Chondrocyte (in vitro differentiated cells): ENCODE results near the gene GSTO1. TPM values are rescaled to one million over a fixed set of nuclear protein-coding genes. Genes with fewer than 3 reads are reported as not detected.

Experiments
- DNase-seq: peaks from one replicate; pipeline ENCODE4 v3.0.0; 2021; ENCODE audit warnings: mixed read lengths, low spot score
- H3K27ac Mint-ChIP-seq: one replicate; pipeline ENCODE4 v1.8.0; 2021; ENCODE audit warnings: mild to moderate bottlenecking, moderate library complexity, mixed read lengths; ENCODE audit not compliant: unreplicated experiment
- H3K27me3 Mint-ChIP-seq: 2 replicates; pipeline ENCODE4 v1.8.0; 2021; ENCODE audit warnings: low read depth, mixed read lengths
- H3K36me3 Mint-ChIP-seq: 2 replicates; pipeline ENCODE4 v1.8.0; 2021; ENCODE audit warnings: low read depth, mixed read lengths
- H3K4me1 Mint-ChIP-seq: 2 replicates; pipeline ENCODE4 v1.8.0; 2021; ENCODE audit warnings: low read depth, mild to moderate bottlenecking, mixed read lengths
- H3K4me3 Mint-ChIP-seq: one replicate; pipeline ENCODE4 v1.8.0; 2021; ENCODE audit warnings: mild to moderate bottlenecking, moderate library complexity, mixed read lengths; ENCODE audit not compliant: unreplicated experiment
- H3K9me3 Mint-ChIP-seq: 2 replicates; pipeline ENCODE4 v1.8.0; 2021; ENCODE audit warnings: low read depth, mixed read lengths
- CTCF ChIP-seq: fragments of 200-600 bp; sonication (generic); IDR thresholded peaks from 2 replicates; pipeline ENCODE4 v1.5.0; 2021; ENCODE audit warnings: antibody characterized with exemption, mild to moderate bottlenecking, moderate library complexity
- total RNA-seq: library from RNA; stranded (reverse); gene quantifications from 3 replicates; pipeline ENCODE4 v1.2.1, GENCODE V29; 2021

GSTO1 gene
- total RNA-seq, 1 donor from 2014 or later: 57.0 TPM

DNA sequence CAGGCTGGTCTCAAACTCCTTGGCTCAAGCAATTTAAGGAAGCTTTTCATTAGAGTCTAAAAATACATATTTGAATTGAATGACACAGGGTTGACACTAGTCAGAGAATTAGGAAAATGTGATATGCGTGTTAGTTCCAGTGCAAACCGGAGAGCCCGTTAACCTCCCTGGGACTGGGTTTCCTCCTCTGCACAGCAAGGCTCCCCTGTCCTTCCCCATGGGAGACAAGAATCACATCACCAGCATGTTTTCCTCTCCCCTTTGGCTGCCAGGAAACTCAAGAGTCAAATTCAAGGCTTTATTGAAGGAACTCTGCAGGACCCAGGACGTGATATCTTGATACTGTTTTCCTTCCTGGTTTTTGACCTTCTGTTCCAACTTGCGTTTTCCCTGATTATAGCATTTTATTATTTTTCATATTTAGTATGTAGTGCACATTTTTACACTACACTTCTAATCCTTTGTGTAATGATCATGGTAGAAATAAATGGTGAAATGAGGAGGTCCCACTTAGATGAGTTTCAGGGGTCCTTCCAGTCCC lies 39.2 kb downstream of the GSTO1 start:
- no peak for TF ChIP-seq CTCF
- no peak for DNase-seq
- Mint-ChIP-seq H3K27me3 (peaks cover 13% of the 10 kb centered on the region), H3K9me3 (no peaks in the 10 kb centered on the region), H3K36me3 (no peaks in the 10 kb centered on the region), H3K27ac (no peak overlapping the region), H3K4me1 (peaks cover 24% of the 10 kb centered on the region), H3K4me3 (no peak overlapping the region)

DNA sequence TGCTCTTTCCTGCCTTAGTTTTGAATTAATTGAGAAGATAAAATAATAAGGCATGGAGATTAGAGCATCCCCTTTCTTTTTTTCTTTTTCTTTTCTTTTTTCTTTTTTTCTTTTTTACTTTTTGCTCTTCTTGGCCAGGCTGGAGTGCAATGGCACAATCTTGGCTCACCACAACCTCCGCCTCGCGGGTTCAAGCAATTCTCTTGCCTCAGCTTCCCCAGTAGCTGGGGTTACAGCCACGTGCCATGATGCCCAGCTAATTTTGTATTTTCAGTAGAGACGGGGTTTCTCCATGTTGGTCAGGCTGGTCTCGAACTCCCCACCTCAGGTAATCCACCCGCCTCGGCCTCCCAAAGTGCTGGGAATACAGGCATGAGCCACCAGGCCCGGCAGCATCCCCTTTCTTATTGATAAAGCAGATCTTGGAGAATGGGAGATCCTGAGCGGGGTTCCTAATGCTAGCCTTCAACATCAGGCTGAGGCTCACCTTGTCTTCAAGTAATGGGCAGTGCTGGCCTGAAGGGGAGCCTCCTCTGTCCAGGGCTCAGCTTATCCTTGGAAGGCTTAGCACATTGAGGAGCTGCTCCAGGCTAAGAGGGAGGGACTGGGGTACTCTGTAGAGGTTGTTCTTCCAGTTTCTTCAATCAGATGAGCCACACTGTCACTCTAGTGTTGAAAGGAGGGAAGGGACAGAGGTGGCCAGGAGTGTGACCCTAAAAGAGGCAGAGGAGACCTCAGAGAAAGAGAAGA lies 42.2 kb downstream of the GSTO1 start:
- Mint-ChIP-seq H3K4me3 (no peak overlapping the region), H3K9me3 (no peaks in the 10 kb centered on the region), H3K27me3 (no peaks in the 10 kb centered on the region), H3K36me3 (no peaks in the 10 kb centered on the region), H3K27ac (no peak overlapping the region), H3K4me1 (peaks cover 46% of the 10 kb centered on the region)
- no peak for TF ChIP-seq CTCF
- DNase-seq: no peak

DNA sequence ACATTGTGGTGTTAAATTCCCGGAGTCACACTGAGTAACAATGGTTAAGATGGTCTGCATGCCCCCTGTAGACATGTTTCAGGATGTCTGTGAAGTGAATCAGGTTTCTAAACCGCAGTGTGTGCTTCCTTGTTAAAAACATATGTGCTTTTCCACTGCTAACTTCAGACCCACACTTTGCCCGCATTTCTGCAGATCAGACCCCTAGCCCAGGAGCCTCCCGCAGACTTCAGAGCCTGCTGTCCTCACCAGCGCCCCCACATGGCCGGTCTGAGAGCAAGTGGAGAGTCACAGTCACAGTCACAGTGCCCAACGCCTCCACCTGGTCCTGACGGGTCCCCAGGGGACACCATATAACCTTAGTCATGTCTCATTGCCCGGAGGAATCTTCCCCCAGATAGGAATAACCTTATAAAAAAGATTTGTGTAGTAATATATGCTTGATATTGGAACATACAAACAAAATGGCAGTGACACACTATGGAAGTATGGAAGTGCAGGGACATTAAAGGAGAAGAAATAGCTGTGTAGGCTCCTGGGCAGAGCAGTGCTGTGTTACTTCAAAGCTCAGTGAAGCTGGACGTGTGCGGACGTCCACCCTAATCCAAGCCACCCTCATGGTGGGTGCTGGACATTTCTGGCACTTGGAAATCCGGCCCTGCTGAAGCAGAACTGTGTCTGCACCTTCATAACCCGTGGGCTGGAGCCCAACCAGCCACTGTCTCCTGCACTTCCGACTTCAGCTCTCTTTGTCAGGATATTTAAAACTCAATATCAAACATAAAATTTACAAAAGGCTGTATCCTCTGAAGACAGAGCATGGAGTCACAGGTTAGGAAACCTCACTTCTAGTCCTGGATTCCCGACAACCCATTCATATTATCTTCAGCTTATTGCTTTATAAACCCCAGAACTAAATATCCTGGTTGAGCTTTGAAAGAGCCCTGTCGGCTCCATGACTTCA lies 43.3 kb downstream of the GSTO1 start:
- TF ChIP-seq CTCF: peak; percentile 72
- no peaks in the 10 kb centered on the region for H3K27me3 Mint-ChIP-seq
- peaks cover under 1% of the 10 kb centered on the region for H3K9me3 Mint-ChIP-seq
- no peak overlapping the region for H3K27ac Mint-ChIP-seq
- H3K4me3 Mint-ChIP-seq: no peak overlapping the region
- DNase-seq: no peak
- peaks cover 44% of the 10 kb centered on the region for H3K4me1 Mint-ChIP-seq
- H3K36me3 Mint-ChIP-seq: no peaks in the 10 kb centered on the region

DNA sequence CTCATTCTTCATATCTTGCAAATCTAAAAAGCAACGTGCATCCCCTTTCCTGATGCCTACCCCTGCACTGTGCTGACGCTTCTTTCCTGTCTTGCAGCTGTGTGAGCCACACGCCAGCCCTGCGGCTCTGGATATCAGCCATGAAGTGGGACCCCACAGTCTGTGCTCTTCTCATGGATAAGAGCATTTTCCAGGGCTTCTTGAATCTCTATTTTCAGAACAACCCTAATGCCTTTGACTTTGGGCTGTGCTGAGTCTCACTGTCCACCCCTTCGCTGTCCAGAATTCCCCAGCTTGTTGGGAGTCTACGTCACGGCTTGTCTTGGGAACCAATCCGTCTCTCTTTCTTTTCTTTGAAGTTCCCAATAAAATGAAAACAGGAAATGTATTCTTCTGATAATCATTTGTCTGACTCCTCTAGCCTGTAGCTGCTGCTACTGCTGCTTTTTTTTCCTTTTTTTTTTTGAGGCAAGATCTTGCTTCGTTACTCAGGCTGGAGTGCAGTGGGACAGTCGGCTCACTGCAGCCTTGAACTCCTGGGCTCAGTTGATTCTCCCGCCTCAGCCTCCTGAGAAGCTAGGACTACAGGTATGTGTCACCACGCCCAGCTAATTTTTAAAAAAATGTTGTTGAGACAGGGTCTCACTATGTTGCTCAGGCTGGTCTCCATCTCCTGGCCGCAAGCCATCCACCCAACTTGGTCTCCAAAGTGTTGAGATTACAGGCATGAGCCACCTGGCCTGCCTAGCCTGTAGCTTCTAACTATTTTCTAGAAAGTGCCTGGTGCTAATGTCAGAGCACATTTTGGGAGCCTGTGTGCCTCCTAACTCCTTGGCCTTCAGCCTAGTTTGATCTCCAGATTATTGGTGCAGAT lies 44.6 kb downstream of the GSTO1 start:
- peaks cover 5% of the 10 kb centered on the region for H3K9me3 Mint-ChIP-seq
- no peak overlapping the region for H3K4me3 Mint-ChIP-seq
- H3K4me1 Mint-ChIP-seq: peaks cover 42% of the 10 kb centered on the region
- DNase-seq: no peak
- H3K27ac Mint-ChIP-seq: peak overlapping the region; percentile 98
- H3K27me3 Mint-ChIP-seq: no peaks in the 10 kb centered on the region
- no peaks in the 10 kb centered on the region for H3K36me3 Mint-ChIP-seq
- no peak for TF ChIP-seq CTCF
